HCT116 (cell line): ENCODE measurements around the gene STRADA.
"Not testable (repeated sequence)": the region's sequence is repeated elsewhere in the genome, so short reads cannot be mapped to it uniquely, and the experiment has no call there.

Experiments used
- CBX3 ChIP-seq: IDR thresholded peaks from 2 replicates; pipeline ENCODE4 v1.6.1; 2012; ENCODE audit warnings: low read depth
- EGR1 ChIP-seq: IDR thresholded peaks from 2 replicates; pipeline ENCODE4 v1.6.1; 2012; ENCODE audit warnings: low read depth
- JUND ChIP-seq: IDR thresholded peaks from 2 replicates; pipeline ENCODE4 v1.6.1; 2012
- POLR2A ChIP-seq: IDR thresholded peaks from 2 replicates; pipeline ENCODE4 v1.7.0; 2011; ENCODE audit warnings: borderline replicate concordance; ENCODE audit not compliant: insufficient read depth, insufficient read length; ENCODE audit errors: extremely low read depth
- POLR2AphosphoS5 ChIP-seq: IDR thresholded peaks from 2 replicates; pipeline ENCODE4 v1.6.1; 2011; ENCODE audit warnings: mild to moderate bottlenecking, low read depth, low read length, moderate library complexity
- TCF7L2 ChIP-seq: IDR thresholded peaks from 2 replicates; pipeline ENCODE4 v1.7.0; 2011; ENCODE audit warnings: borderline replicate concordance, inconsistent platforms; ENCODE audit not compliant: insufficient read depth, insufficient read length; ENCODE audit errors: extremely low read depth
- ZNF274 ChIP-seq: fragments of 200-500 bp; sonication (Bioruptor generic); IDR thresholded peaks from 2 replicates; pipeline ENCODE4 v1.6.1; 2014; ENCODE audit warnings: mild to moderate bottlenecking, low read depth, low read length, inconsistent platforms
- TF ChIP-seq, protein P1 (sequence below), 3 experiments: fragments of 200-600 bp in 1 of 3; sonication (generic) in 1 of 3; IDR thresholded peaks in 2 of 3; conservative IDR thresholded peaks in 1 of 3; 2 replicates each; pipeline ENCODE4 v1.5.1; 2012 to 2017; ENCODE audit warnings: low read depth in 2 of 3, low read length in 2 of 3, antibody characterized with exemption in 1 of 3, borderline replicate concordance in 1 of 3, control low read depth in 1 of 3, mild to moderate bottlenecking in 1 of 3, mixed read lengths in 1 of 3, mixed run types in 1 of 3, moderate library complexity in 1 of 3; ENCODE audit not compliant: insufficient read depth in 1 of 3
- TF ChIP-seq, protein P2 (sequence below): IDR thresholded peaks from 2 replicates; pipeline ENCODE4 v1.6.1; 2012
- TF ChIP-seq, protein P3 (sequence below): IDR thresholded peaks from 2 replicates; pipeline ENCODE4 v1.6.1; 2012; ENCODE audit warnings: low read depth

DNA sequence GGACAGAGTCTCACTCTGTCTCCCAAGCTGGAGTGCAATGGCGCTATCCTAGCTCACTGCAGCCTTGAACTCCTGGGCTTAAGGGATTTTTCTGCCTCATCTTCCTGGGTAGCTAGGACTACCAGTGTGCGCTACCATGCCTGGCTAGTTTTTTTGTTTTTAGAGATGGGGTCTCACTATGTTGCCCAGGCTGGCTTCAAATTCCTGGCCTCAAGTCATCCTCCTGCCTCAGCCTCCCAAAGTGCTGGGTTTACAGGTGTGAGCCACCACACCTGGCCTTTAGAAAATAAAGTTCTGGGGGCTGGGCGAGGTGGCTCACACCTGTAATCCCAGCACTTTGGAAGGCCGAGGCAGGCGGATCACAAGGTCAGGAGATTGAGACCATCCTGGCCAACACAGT, 21.4 kb downstream of the STRADA start:
- TF ChIP-seq, protein P1, sequence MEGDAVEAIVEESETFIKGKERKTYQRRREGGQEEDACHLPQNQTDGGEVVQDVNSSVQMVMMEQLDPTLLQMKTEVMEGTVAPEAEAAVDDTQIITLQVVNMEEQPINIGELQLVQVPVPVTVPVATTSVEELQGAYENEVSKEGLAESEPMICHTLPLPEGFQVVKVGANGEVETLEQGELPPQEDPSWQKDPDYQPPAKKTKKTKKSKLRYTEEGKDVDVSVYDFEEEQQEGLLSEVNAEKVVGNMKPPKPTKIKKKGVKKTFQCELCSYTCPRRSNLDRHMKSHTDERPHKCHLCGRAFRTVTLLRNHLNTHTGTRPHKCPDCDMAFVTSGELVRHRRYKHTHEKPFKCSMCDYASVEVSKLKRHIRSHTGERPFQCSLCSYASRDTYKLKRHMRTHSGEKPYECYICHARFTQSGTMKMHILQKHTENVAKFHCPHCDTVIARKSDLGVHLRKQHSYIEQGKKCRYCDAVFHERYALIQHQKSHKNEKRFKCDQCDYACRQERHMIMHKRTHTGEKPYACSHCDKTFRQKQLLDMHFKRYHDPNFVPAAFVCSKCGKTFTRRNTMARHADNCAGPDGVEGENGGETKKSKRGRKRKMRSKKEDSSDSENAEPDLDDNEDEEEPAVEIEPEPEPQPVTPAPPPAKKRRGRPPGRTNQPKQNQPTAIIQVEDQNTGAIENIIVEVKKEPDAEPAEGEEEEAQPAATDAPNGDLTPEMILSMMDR (IDR thresholded peaks at IDR 0.05 in 2 of 3, conservative IDR thresholded peaks at IDR 0.05 in 1 of 3; ENCODE audit: borderline replicate concordance in 1 of 3, insufficient read depth in 1 of 3, low read depth in 2 of 3, low read length in 2 of 3) = not testable (repeated sequence)
- TF ChIP-seq TCF7L2, EGR1, POLR2AphosphoS5, CBX3, POLR2A, ZNF274, JUND: not testable (repeated sequence)
- TF ChIP-seq, protein P2, sequence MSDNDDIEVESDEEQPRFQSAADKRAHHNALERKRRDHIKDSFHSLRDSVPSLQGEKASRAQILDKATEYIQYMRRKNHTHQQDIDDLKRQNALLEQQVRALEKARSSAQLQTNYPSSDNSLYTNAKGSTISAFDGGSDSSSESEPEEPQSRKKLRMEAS = not testable (repeated sequence)
- TF ChIP-seq, protein P3, sequence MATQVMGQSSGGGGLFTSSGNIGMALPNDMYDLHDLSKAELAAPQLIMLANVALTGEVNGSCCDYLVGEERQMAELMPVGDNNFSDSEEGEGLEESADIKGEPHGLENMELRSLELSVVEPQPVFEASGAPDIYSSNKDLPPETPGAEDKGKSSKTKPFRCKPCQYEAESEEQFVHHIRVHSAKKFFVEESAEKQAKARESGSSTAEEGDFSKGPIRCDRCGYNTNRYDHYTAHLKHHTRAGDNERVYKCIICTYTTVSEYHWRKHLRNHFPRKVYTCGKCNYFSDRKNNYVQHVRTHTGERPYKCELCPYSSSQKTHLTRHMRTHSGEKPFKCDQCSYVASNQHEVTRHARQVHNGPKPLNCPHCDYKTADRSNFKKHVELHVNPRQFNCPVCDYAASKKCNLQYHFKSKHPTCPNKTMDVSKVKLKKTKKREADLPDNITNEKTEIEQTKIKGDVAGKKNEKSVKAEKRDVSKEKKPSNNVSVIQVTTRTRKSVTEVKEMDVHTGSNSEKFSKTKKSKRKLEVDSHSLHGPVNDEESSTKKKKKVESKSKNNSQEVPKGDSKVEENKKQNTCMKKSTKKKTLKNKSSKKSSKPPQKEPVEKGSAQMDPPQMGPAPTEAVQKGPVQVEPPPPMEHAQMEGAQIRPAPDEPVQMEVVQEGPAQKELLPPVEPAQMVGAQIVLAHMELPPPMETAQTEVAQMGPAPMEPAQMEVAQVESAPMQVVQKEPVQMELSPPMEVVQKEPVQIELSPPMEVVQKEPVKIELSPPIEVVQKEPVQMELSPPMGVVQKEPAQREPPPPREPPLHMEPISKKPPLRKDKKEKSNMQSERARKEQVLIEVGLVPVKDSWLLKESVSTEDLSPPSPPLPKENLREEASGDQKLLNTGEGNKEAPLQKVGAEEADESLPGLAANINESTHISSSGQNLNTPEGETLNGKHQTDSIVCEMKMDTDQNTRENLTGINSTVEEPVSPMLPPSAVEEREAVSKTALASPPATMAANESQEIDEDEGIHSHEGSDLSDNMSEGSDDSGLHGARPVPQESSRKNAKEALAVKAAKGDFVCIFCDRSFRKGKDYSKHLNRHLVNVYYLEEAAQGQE = not testable (repeated sequence)
